GM12878 (cell line): ENCODE results near the gene KAZN. TPM values are rescaled to one million over a fixed set of nuclear protein-coding genes. Genes with fewer than 3 reads are reported as not detected.

ENCODE experiments used
- ATAC-seq: fragments of 200-7000 bp; cut with Tn5 transposase; 3 replicates; pipeline ENCODE4 v1.9.1; 2020; ENCODE audit warnings: mild to moderate bottlenecking, moderate library complexity
- BruUV-seq: library from RNA; stranded (reverse); fragments of 400-500 nt; replicated peaks from 2 replicates; lab custom pipeline; 2021; lab: Mats Ljungman, UMichigan
- CTCF ChIA-PET: fragments of 300-600 bp; sonication (Branson Sonifier 250); formaldehyde crosslinking; extraction: SDS; loops from one replicate; lab custom pipeline; 2021; ENCODE audit warnings: inconsistent platforms; lab: Yijun Ruan, JAX
- POLR2A ChIA-PET: fragments of 350-600 bp; formaldehyde crosslinking; extraction: SDS; loops from one replicate; lab custom pipeline; 2021; ENCODE audit warnings: inconsistent platforms; lab: Charles Lee
- RAD21 ChIA-PET: fragments of 300-600 bp; sonication (Branson Sonifier 250); formaldehyde crosslinking; loops from one replicate; lab custom pipeline; 2023; ENCODE audit warnings: antibody characterized with exemption; ENCODE audit not compliant: unreplicated experiment; lab: Charles Lee
- SMC1A ChIA-PET: fragments of 300-600 bp; sonication (Branson Sonifier 250); formaldehyde crosslinking; loops from one replicate; lab custom pipeline; 2023; ENCODE audit not compliant: unreplicated experiment, uncharacterized antibody; lab: Charles Lee
- DNase-seq: peaks from one replicate; pipeline ENCODE4 v3.0.0-alpha.2; 2011; ENCODE audit warnings: low read depth, low spot score
- FAIRE-seq: peaks from 3 replicates; lab custom pipeline; 2011; peaks lifted over from hg19 to GRCh38; lab: Jason Lieb, UNC
- H2AFZ ChIP-seq: 2 replicates; pipeline ENCODE4 v1.6.0; 2011; ENCODE audit warnings: low read depth, low read length, control low read depth; ENCODE audit not compliant: control insufficient read depth
- H3K27ac ChIP-seq: 2 replicates; pipeline ENCODE4 v1.5.1; 2011; ENCODE audit warnings: control low read depth; ENCODE audit not compliant: control insufficient read depth, insufficient read depth
- H3K27me3 ChIP-seq, 2 experiments: replicated peaks in 1 of 2; 2 replicates each; pipeline versions ENCODE4 v1.6.0 to v1.6.1; 2011; ENCODE audit warnings: low read length in 1 of 2; ENCODE audit not compliant: control insufficient read depth in 2 of 2, insufficient read depth in 2 of 2
- H3K36me3 ChIP-seq, 2 experiments: 2 replicates each; pipeline ENCODE4 v1.5.1; 2011; ENCODE audit warnings: low read length in 1 of 2; ENCODE audit not compliant: control insufficient read depth in 2 of 2, insufficient read depth in 2 of 2
- H3K4me1 ChIP-seq: 2 replicates; pipeline ENCODE4 v1.6.1; 2011; ENCODE audit warnings: mild to moderate bottlenecking, low read length, moderate library complexity, mixed read lengths; ENCODE audit not compliant: control insufficient read depth, insufficient read depth
- H3K4me2 ChIP-seq: 2 replicates; pipeline ENCODE4 v1.6.0; 2011; ENCODE audit warnings: control low read depth; ENCODE audit not compliant: control insufficient read depth, insufficient read depth
- H3K4me3 ChIP-seq: fragments of 200-600 bp; sonication (generic); 2 replicates; pipeline ENCODE4 v1.5.1; 2016
- H3K79me2 ChIP-seq: 2 replicates; pipeline ENCODE4 v1.6.0; 2011; ENCODE audit warnings: low read length; ENCODE audit not compliant: control insufficient read depth, insufficient read depth
- H3K9ac ChIP-seq: 2 replicates; pipeline ENCODE4 v1.8.0; 2011; ENCODE audit warnings: low read length, control low read depth, mixed read lengths; ENCODE audit not compliant: control insufficient read depth, insufficient read depth
- H3K9me3 ChIP-seq: replicated peaks from 3 replicates; pipeline ENCODE4 v1.5.1; 2011; ENCODE audit warnings: mild to moderate bottlenecking, low read length; ENCODE audit not compliant: control insufficient read depth, insufficient read depth
- H4K20me1 ChIP-seq: 2 replicates; pipeline ENCODE4 v1.6.0; 2011; ENCODE audit not compliant: control insufficient read depth, insufficient read depth
- ATF7 ChIP-seq: fragments of 450-650 bp; IDR thresholded peaks from 2 replicates; pipeline ENCODE4 v1.6.1; 2016; ENCODE audit warnings: low read depth, mild to moderate bottlenecking
- CBFB ChIP-seq: IDR thresholded peaks from 2 replicates; pipeline ENCODE4 v1.6.1; 2016; ENCODE audit warnings: antibody characterized with exemption, low read depth
- CBX3 ChIP-seq: fragments of 200-600 bp; sonication (generic); IDR thresholded peaks from 2 replicates; pipeline ENCODE4 v1.6.1; 2016; ENCODE audit warnings: low read depth, borderline replicate concordance
- CEBPB ChIP-seq, 2 experiments: fragments of 150-350 bp in 1 of 2; IDR thresholded peaks; 2 replicates each; pipeline ENCODE4 v1.6.1; 2012 to 2014; ENCODE audit warnings: low read depth in 2 of 2, low read length in 2 of 2, borderline replicate concordance in 1 of 2, inconsistent platforms in 1 of 2
- CHD2 ChIP-seq: IDR thresholded peaks from 2 replicates; pipeline ENCODE4 v1.6.1; 2011; ENCODE audit warnings: low read depth, low read length, improper control_type of control experiment, borderline replicate concordance
- ESRRA ChIP-seq: IDR thresholded peaks from 2 replicates; pipeline ENCODE4 v1.6.1; 2012; ENCODE audit warnings: mild to moderate bottlenecking, low read length, improper control_type of control experiment
- LARP7 ChIP-seq: fragments of 450-650 bp; IDR thresholded peaks from 2 replicates; pipeline ENCODE4 v1.6.1; 2017; ENCODE audit warnings: mild to moderate bottlenecking
- MXI1 ChIP-seq: fragments of 150-350 bp; IDR thresholded peaks from 2 replicates; pipeline ENCODE4 v1.6.1; 2011; ENCODE audit warnings: low read depth, mild to moderate bottlenecking, inconsistent platforms, low read length, improper control_type of control experiment
- POLR2A ChIP-seq: IDR thresholded peaks from 2 replicates; pipeline ENCODE4 v1.6.1; 2011; ENCODE audit warnings: low read depth, mild to moderate bottlenecking, low read length
- POLR2AphosphoS5 ChIP-seq: IDR thresholded peaks from 2 replicates; pipeline ENCODE4 v1.6.1; 2011; ENCODE audit warnings: mild to moderate bottlenecking, low read length, inconsistent platforms
- USF2 ChIP-seq: IDR thresholded peaks from 2 replicates; pipeline ENCODE4 v1.6.1; 2011; ENCODE audit warnings: low read depth, low read length, improper control_type of control experiment, borderline replicate concordance
- ZNF24 ChIP-seq: fragments of 450-650 bp; IDR thresholded peaks from 2 replicates; pipeline ENCODE4 v1.6.1; 2017; ENCODE audit warnings: antibody characterized with exemption, mild to moderate bottlenecking
- ZNF274 ChIP-seq: IDR thresholded peaks from one replicate; pipeline ENCODE4 v1.8.0; 2011; ENCODE audit not compliant: insufficient read length, insufficient read depth
- ZNF384 ChIP-seq: IDR thresholded peaks from 2 replicates; pipeline ENCODE4 v1.6.1; 2012; ENCODE audit warnings: low read depth, mild to moderate bottlenecking, low read length, improper control_type of control experiment, borderline replicate concordance
- WGBS: methylation state at CpG from one replicate; pipeline ENCODE4 v1.1.6; 2016; ENCODE audit warnings: low lambda C conversion rate; ENCODE audit not compliant: insufficient replicate concordance, insufficient coverage; ENCODE audit errors: missing lambda C conversion rate; 5-methylcytosine and 5-hydroxymethylcytosine counted together
- in situ Hi-C: fragments of 300-500 bp; cut with MboI; formaldehyde crosslinking; loops from 9 replicates; pipeline ENCODE4 v1.14.3; 2018; ENCODE audit warnings: mixed read lengths
- intact Hi-C: fragments of 100-400 bp; cut with micrococcal nuclease; formaldehyde crosslinking; loops from one replicate; pipeline ENCODE4 v1.14.2; 2022; ENCODE audit not compliant: unreplicated experiment
- polyA plus RNA-seq, 11 experiments: library from polyadenylated mRNA; depleted of rRNA in 4 of 11; unstranded in 6 of 11; stranded (reverse) in 5 of 11; fragments of >200 nt; fragmentation: Nextera tagmentation in 4 of 11; fragmentation: Illumina TruSeq in 1 of 11; extraction: Ambion mirVana in 4 of 11; extraction: Trizol in 1 of 11; gene quantifications; 1 replicate in 1 of 11; 2 replicates in 10 of 11; pipeline versions ENCODE4 v1.2.1 to v1.2.3, GENCODE V29; 2011 to 2016; ENCODE audit warnings: inconsistent platforms in 2 of 11, missing spikeins in 2 of 11, low read depth in 1 of 11
- total RNA-seq, 4 experiments: library from RNA; depleted of rRNA in 3 of 4; stranded (reverse); fragments of >200 nt in 3 of 4; fragmentation: Illumina TruSeq in 1 of 4; extraction: Trizol in 1 of 4; gene quantifications; 2 replicates each; pipeline versions ENCODE4 v1.2.1 to v1.2.3, GENCODE V29; 2013 to 2021
- TF ChIP-seq, protein P1 (sequence below): fragments of 450-650 bp; IDR thresholded peaks from 2 replicates; pipeline ENCODE4 v1.6.1; 2017; ENCODE audit warnings: mild to moderate bottlenecking, low read depth, inconsistent platforms; ENCODE audit not compliant: poor library complexity, severe bottlenecking

The KAZN gene
- total and polyA plus RNA-seq, 10 of the 15 experiments (the other 5 are each of a cell fraction or from before 2014, with no cell fraction given): 0.72 to 4.0 (median 1.2) TPM

- ChIA-PET CTCF (interaction anchor here (0.7 kb wide), 1 partner anchor 18 kb away, joined by 3 read pairs; no protein-coding TSS in a partner anchor), POLR2A (no interaction called here), SMC1A (no interaction called here)
- H3K4me2 ChIP-seq: no peak overlapping the region
- peaks cover 5% of the 10 kb centered on the region; the same call in 1 of the 3 replicates for H3K9me3 ChIP-seq
- no peaks in the 10 kb centered on the region for H4K20me1 ChIP-seq
- in situ Hi-C loops: no loop called here
- intact Hi-C loops: no loop called here
- H3K4me1 ChIP-seq: no peaks in the 10 kb centered on the region
- H3K27me3 ChIP-seq: no peaks in the 10 kb centered on the region
- no peak for ATAC-seq
- no peak for FAIRE-seq
- no peak for DNase-seq
- no TSS peak for BruUV-seq
- no peak overlapping the region for H3K9ac ChIP-seq
- H2AFZ ChIP-seq: no peak overlapping the region
- 12% methylated on average over 9 of the region's 9 CpGs for WGBS
- TF ChIP-seq ATF7: no peak
- TF ChIP-seq ZNF384: no peak
- TF ChIP-seq POLR2AphosphoS5: no peak
- no peak for TF ChIP-seq ZNF274
- no peak for TF ChIP-seq USF2
- TF ChIP-seq LARP7: no peak
- TF ChIP-seq POLR2A: no peak
- no peak for TF ChIP-seq CBX3
- TF ChIP-seq, protein P1, sequence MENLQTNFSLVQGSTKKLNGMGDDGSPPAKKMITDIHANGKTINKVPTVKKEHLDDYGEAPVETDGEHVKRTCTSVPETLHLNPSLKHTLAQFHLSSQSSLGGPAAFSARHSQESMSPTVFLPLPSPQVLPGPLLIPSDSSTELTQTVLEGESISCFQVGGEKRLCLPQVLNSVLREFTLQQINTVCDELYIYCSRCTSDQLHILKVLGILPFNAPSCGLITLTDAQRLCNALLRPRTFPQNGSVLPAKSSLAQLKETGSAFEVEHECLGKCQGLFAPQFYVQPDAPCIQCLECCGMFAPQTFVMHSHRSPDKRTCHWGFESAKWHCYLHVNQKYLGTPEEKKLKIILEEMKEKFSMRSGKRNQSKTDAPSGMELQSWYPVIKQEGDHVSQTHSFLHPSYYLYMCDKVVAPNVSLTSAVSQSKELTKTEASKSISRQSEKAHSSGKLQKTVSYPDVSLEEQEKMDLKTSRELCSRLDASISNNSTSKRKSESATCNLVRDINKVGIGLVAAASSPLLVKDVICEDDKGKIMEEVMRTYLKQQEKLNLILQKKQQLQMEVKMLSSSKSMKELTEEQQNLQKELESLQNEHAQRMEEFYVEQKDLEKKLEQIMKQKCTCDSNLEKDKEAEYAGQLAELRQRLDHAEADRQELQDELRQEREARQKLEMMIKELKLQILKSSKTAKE: no peak
- no peak for TF ChIP-seq MXI1
- TF ChIP-seq ZNF24: no peak
- no peak for TF ChIP-seq CHD2
- TF ChIP-seq CEBPB (IDR thresholded peaks at IDR 0.05; ENCODE audit: borderline replicate concordance in 1 of 2, low read depth in 2 of 2, low read length in 2 of 2): no peak
- TF ChIP-seq CBFB: no peak
- TF ChIP-seq ESRRA: no peak
- TF ChIP-seq, all 136 proteins: peak for 0
- no peak overlapping the region for H3K27ac ChIP-seq
- RAD21 ChIA-PET: no interaction called here
- H3K79me2 ChIP-seq: no peaks in the 10 kb centered on the region
- H3K36me3 ChIP-seq: no peaks in the 10 kb centered on the region
- H3K4me3 ChIP-seq: no peak overlapping the region
Measured at GRCh38 chr1:14810595-14811361, 212.3 kb downstream of the KAZN start.
